K562 (cell line): ENCODE measurements around the gene UBE2J2.

Experiments used
- BACH1 ChIP-seq: fragments of 200-800 bp; sonication (Bioruptor generic); IDR thresholded peaks from 2 replicates; pipeline ENCODE4 v1.6.1; 2016; ENCODE audit warnings: missing genetic modification characterization, missing compliant biosample characterization
- CHD2 ChIP-seq: IDR thresholded peaks from 2 replicates; pipeline ENCODE4 v1.6.1; 2011; ENCODE audit warnings: low read depth, low read length
- HDAC2 ChIP-seq: fragments of 450-650 bp; IDR thresholded peaks from 2 replicates; pipeline ENCODE4 v1.6.1; 2016; ENCODE audit warnings: mild to moderate bottlenecking
- NFYB ChIP-seq: IDR thresholded peaks from 2 replicates; pipeline ENCODE4 v1.6.1; 2011; ENCODE audit warnings: mild to moderate bottlenecking, moderate library complexity; ENCODE audit not compliant: insufficient read length; ENCODE audit errors: extremely low read depth
- POLR2AphosphoS2 ChIP-seq: IDR thresholded peaks from 2 replicates; pipeline ENCODE4 v1.6.1; 2012; ENCODE audit warnings: low read length, improper control_type of control experiment
- RAD51 ChIP-seq: fragments of 450-650 bp; IDR thresholded peaks from 2 replicates; pipeline ENCODE4 v1.7.1; 2016; ENCODE audit warnings: low read depth, mild to moderate bottlenecking, borderline replicate concordance
- ZNF717 ChIP-seq: fragments of 250-450 bp; sonication (Bioruptor Pico); IDR thresholded peaks from 2 replicates; pipeline ENCODE4 v1.5.0; 2021
- TF ChIP-seq, protein P1 (sequence below), 3 experiments: IDR thresholded peaks in 2 of 3; conservative IDR thresholded peaks in 1 of 3; 2 replicates each; pipeline ENCODE4 v1.5.1; 2011 to 2012; ENCODE audit warnings: low read length in 3 of 3, mild to moderate bottlenecking in 3 of 3, control low read depth in 2 of 3, improper control_type of control experiment in 1 of 3, inconsistent platforms in 1 of 3, low read depth in 1 of 3, mixed read lengths in 1 of 3, moderate library complexity in 1 of 3; ENCODE audit not compliant: insufficient read depth in 2 of 3
- TF ChIP-seq, protein P2 (sequence below): fragments of 450-650 bp; IDR thresholded peaks from 2 replicates; pipeline ENCODE4 v1.6.1; 2014; ENCODE audit warnings: low read depth, mild to moderate bottlenecking, moderate library complexity, borderline replicate concordance

GRCh38 chr1:1228187-1228586, 45.5 kb downstream of the UBE2J2 start:
- TF ChIP-seq, protein P1, sequence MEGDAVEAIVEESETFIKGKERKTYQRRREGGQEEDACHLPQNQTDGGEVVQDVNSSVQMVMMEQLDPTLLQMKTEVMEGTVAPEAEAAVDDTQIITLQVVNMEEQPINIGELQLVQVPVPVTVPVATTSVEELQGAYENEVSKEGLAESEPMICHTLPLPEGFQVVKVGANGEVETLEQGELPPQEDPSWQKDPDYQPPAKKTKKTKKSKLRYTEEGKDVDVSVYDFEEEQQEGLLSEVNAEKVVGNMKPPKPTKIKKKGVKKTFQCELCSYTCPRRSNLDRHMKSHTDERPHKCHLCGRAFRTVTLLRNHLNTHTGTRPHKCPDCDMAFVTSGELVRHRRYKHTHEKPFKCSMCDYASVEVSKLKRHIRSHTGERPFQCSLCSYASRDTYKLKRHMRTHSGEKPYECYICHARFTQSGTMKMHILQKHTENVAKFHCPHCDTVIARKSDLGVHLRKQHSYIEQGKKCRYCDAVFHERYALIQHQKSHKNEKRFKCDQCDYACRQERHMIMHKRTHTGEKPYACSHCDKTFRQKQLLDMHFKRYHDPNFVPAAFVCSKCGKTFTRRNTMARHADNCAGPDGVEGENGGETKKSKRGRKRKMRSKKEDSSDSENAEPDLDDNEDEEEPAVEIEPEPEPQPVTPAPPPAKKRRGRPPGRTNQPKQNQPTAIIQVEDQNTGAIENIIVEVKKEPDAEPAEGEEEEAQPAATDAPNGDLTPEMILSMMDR (IDR thresholded peaks at IDR 0.05 in 2 of 3, conservative IDR thresholded peaks at IDR 0.05 in 1 of 3; ENCODE audit: insufficient read depth in 2 of 3, low read depth in 1 of 3, low read length in 3 of 3) = no peak
- TF ChIP-seq BACH1 (tag) (no peak), POLR2AphosphoS2 (no peak), ZNF717 (no peak), HDAC2 (no peak), RAD51 (no peak), CHD2 (no peak), NFYB (no peak)
- TF ChIP-seq, protein P2, sequence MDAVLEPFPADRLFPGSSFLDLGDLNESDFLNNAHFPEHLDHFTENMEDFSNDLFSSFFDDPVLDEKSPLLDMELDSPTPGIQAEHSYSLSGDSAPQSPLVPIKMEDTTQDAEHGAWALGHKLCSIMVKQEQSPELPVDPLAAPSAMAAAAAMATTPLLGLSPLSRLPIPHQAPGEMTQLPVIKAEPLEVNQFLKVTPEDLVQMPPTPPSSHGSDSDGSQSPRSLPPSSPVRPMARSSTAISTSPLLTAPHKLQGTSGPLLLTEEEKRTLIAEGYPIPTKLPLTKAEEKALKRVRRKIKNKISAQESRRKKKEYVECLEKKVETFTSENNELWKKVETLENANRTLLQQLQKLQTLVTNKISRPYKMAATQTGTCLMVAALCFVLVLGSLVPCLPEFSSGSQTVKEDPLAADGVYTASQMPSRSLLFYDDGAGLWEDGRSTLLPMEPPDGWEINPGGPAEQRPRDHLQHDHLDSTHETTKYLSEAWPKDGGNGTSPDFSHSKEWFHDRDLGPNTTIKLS = no peak
